T-helper 17 cell (primary cell): ENCODE measurements around the gene SH2D1A. TPM values are rescaled to one million over a fixed set of nuclear protein-coding genes. Genes with fewer than 3 reads are reported as not detected.

Experiments used
- ATAC-seq: fragments of 150-1000 bp; cut with Tn5 transposase; 2 replicates; pipeline ENCODE4 v1.10.0; 2021; ENCODE audit warnings: mild to moderate bottlenecking, moderate library complexity
- DNase-seq, 3 donors: peaks; one replicate each; pipeline versions ENCODE4 v3.0.0 to v3.0.0-alpha.2; 2020 to 2021
- H3K9me3 ChIP-seq: one replicate; pipeline ENCODE4 v1.7.0; 2013; ENCODE audit warnings: low read length, mild to moderate bottlenecking; ENCODE audit not compliant: control insufficient read depth, poor library complexity, severe bottlenecking
- H3K27ac Mint-ChIP-seq: one replicate; pipeline ENCODE4 v1.8.0; 2022; ENCODE audit warnings: mild to moderate bottlenecking, moderate library complexity, mixed read lengths
- H3K27me3 Mint-ChIP-seq: one replicate; pipeline ENCODE4 v1.8.0; 2022; ENCODE audit warnings: mixed read lengths
- H3K36me3 Mint-ChIP-seq: one replicate; pipeline ENCODE4 v1.8.0; 2022; ENCODE audit warnings: low read depth, mixed read lengths
- H3K4me1 Mint-ChIP-seq: one replicate; pipeline ENCODE4 v1.8.0; 2022; ENCODE audit warnings: mild to moderate bottlenecking, mixed read lengths
- H3K4me3 Mint-ChIP-seq: one replicate; pipeline ENCODE4 v1.8.0; 2022; ENCODE audit warnings: mild to moderate bottlenecking, moderate library complexity, mixed read lengths
- total RNA-seq, 4 donors: library from RNA in 2 of 4; stranded (reverse) in 2 of 4; gene quantifications; one replicate each; pipeline ENCODE4 v1.2.3 and lab custom pipeline; 2022 to 2026

SH2D1A gene
- total RNA-seq, 2 donors from 2014 or later = 25.8 to 29.1 TPM

DNA sequence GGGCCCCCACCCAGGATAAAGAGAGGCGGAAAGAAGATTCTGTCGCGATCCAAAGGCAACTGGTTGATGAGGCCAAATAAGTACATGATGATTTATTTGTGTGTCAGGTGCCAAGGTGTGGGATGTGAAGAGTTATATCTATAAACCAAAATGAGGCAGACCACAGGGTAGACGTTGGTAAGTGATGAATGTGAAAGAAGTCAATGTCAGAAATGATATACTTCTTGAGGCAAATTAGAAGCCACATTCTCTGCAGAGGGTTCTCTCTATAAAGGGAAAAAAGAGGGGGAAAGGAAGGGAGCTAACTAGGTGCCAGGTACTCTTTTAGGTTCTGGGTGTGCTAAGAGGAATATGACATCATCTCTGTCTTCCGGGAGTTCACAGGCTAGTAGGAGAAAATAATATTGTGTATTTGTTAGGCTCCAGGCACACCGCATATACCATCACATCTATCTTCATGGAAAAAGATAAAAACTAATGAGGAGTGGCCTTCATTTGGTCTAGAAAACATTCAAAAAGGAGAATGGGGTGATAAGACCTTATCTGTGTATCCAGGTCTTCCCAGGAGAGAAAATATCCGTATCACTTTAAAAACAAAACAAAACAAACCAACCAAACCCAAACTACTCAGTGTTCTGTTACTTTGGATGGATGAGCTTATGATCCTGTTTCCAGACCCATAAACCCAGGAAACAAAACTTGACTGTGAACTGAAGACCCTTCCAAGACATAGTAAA, 4.8 kb upstream of the SH2D1A start:
- Mint-ChIP-seq H3K36me3 (no peaks in the 10 kb centered on the region), H3K4me3 (peak overlapping the region; percentile 69), H3K27ac (peak overlapping the region; percentile 87), H3K4me1 (peaks cover 23% of the 10 kb centered on the region), H3K27me3 (no peaks in the 10 kb centered on the region)
- no peaks in the 10 kb centered on the region for H3K9me3 ChIP-seq
- ATAC-seq (no peak), DNase-seq (no peak)

DNA sequence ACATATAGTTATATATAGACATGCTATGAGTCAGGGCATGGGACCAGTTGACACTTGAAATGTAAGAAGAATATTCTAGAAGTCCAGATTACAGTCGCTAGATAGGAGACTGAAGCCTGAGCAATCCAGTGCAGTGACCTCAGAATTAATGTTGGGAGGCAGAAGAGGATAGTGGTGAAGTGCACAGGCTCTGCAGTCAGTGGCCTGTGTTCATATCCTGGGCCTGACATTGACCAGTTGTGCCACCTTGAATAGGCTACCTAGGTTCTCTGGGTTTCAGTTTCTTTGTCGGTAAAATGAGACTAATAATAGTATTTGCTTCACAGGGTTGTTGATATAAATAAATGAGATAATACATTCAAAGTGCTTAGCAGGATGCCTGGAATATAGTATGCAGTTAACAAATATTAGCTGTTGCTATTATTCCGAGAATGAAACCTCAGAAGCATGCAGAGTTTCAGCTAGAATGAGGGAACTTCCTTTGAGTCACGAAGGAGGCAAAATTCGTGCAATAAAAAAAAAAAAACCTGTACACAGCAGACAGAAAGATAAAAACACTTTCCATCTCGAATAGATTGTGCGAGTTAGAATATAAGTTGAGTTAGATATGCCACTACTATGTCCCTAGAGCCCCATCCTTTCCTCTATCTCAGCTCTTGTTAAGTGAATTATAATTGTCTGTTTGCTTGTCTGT, 4.0 kb upstream of the SH2D1A start:
- ATAC-seq = no peak
- Mint-ChIP-seq H3K4me3 (peak overlapping the region; percentile 62), H3K27me3 (no peaks in the 10 kb centered on the region), H3K27ac (peak overlapping the region; percentile 87), H3K36me3 (no peaks in the 10 kb centered on the region), H3K4me1 (peaks cover 23% of the 10 kb centered on the region)
- no peaks in the 10 kb centered on the region for H3K9me3 ChIP-seq
- no peak for DNase-seq

DNA sequence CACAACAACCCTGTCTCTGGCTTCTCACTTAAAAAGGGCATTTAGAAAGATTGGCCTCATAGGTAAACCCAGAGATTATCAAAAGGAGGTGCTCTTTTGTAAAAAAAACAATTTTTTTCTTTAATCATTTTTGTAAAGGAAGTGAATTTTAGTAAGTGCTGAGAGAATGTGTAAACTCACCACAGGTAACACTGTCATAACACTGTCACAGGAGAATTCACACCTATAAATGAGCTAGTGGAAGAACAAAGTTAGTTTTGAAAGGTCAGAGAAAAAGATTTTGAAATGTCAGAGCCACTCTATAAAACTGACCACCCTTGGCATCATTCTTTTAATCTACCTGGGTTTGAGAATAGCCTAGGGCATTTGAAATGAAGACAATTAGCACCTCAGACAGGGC, 3.3 kb upstream of the SH2D1A start:
- H3K27ac Mint-ChIP-seq = peak overlapping the region; percentile 87
- peaks cover 23% of the 10 kb centered on the region for H3K4me1 Mint-ChIP-seq
- no peaks in the 10 kb centered on the region for H3K27me3 Mint-ChIP-seq
- ATAC-seq (peak; percentile 25), DNase-seq (no peak)
- H3K4me3 Mint-ChIP-seq = peak overlapping the region; percentile 3
- no peaks in the 10 kb centered on the region for H3K36me3 Mint-ChIP-seq
- H3K9me3 ChIP-seq = no peaks in the 10 kb centered on the region

DNA sequence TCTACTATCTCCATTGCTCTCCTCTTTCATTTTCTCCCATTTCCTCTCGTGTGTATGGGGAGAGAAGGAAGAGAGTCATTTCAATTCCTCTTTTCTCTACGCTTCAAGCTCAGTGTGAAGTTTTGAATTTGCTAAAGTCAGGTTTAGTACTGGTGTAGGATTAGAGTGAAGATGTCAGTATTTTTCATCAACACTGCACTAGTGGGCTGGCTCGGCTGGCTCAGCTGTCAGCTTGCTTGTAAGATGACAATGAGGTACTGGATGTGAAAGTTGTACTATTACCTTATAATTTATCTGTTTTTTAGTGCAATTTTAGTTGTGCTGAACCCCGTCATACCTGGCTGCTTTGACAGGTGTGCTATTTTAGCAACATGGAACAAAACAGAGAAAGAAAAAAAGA, 2.1 kb upstream of the SH2D1A start:
- peak overlapping the region; percentile 83 for H3K4me3 Mint-ChIP-seq
- H3K36me3 Mint-ChIP-seq = no peaks in the 10 kb centered on the region
- H3K4me1 Mint-ChIP-seq = peaks cover 28% of the 10 kb centered on the region
- no peaks in the 10 kb centered on the region for H3K9me3 ChIP-seq
- ATAC-seq (no peak), DNase-seq (no peak)
- H3K27me3 Mint-ChIP-seq = no peaks in the 10 kb centered on the region
- peak overlapping the region; percentile 87 for H3K27ac Mint-ChIP-seq

DNA sequence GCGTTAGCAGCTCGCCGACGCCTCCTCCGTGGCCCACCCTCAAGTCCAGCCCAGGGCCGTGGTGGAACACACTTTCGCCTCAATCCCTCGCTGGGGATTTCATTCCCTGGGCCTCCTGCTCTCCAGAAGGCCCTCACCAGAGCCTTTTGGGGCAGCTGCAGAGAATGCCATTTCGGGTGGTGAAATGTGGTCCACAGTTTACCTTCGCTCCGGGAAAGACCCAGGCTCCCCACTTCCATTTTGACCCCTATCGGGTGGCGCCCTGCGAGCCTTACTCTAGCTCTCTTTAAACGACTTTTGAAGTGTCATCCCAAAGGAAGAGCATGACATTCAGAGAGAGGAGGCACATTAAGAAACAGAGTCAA, 496 bp downstream of the SH2D1A start:
- DNase-seq = no peak
- Mint-ChIP-seq H3K4me1 (peaks cover 25% of the 10 kb centered on the region), H3K4me3 (peak overlapping the region; percentile 92), H3K27ac (peak overlapping the region; percentile 87), H3K27me3 (no peaks in the 10 kb centered on the region), H3K36me3 (no peaks in the 10 kb centered on the region)
- ATAC-seq = peak; percentile 22
- H3K9me3 ChIP-seq = no peaks in the 10 kb centered on the region

DNA sequence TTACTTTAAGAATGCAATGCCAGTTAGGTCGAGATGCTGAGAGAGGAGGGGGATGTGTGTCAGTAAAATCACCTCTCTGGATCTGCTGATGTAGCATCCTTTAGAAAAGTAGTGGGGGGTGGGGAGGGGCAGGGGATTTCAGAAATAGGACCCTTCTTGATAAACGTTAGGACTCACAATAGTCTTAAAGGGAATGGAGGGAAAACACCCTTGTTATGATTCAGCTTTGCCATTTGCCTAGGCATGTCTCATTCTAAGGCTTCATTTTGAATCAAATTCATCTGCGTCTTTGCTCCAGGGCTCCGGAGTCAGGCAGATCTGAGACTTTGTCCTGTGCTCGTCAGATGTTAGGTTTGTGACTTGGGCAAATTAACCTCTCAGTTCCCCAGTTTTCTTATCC, 879 bp downstream of the SH2D1A start:
- H3K27ac Mint-ChIP-seq = peak overlapping the region; percentile 87
- peaks cover 23% of the 10 kb centered on the region for H3K4me1 Mint-ChIP-seq
- H3K9me3 ChIP-seq = no peaks in the 10 kb centered on the region
- ATAC-seq = peak; percentile 40
- no peaks in the 10 kb centered on the region for H3K27me3 Mint-ChIP-seq
- DNase-seq = no peak
- peak overlapping the region; percentile 92 for H3K4me3 Mint-ChIP-seq
- no peaks in the 10 kb centered on the region for H3K36me3 Mint-ChIP-seq

DNA sequence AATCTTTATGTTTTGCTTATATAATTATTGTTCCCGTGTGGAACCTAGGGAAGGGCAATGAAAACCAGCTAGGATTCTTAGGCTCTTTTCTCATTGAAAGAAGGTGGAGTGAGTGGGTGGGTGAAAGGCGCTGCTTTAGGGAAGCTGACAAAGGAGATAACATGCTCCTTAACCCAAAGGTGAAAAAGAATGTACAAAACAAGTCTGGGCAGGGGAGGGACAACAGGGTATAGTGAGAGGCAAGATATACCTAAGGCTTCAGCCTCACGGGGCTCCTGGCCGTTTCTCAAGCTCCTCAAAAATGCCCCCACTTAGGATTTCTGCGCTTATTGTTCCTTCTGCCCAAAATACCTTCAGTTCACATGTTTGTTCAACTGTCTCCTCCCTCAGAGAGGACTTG, 1.8 kb downstream of the SH2D1A start:
- DNase-seq (no peak), ATAC-seq (no peak)
- Mint-ChIP-seq H3K4me1 (peaks cover 23% of the 10 kb centered on the region), H3K36me3 (no peaks in the 10 kb centered on the region), H3K27me3 (no peaks in the 10 kb centered on the region), H3K27ac (peak overlapping the region; percentile 87), H3K4me3 (peak overlapping the region; percentile 92)
- H3K9me3 ChIP-seq = no peaks in the 10 kb centered on the region

DNA sequence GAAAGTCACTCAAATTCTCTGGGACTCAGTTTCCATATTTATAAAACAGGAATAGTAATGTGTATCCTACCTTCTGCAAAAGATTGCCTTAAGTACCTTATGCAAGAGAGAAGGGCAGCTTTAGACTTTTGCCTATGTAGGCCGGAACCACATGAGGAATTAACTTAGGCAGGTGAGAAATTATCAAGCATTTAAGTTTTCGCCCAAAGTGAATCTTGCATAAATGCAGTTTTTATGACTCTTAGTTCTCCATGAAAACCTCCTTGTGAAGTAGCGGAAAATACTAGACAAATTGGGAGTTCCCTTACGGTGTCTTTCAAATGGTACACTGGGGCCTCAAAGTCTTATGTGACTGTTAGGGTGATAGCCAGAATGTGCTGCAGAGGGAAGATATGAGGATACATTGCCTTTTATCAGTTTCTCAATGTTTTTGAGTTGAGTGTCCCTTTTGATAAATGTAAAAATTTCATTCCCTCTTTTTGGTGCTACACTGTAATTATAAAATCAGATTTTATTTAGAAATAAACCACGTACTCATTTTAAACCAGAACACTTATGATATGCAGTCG, 2.6 kb downstream of the SH2D1A start:
- H3K9me3 ChIP-seq = no peaks in the 10 kb centered on the region
- no peaks in the 10 kb centered on the region for H3K27me3 Mint-ChIP-seq
- peaks cover 26% of the 10 kb centered on the region for H3K4me1 Mint-ChIP-seq
- no peaks in the 10 kb centered on the region for H3K36me3 Mint-ChIP-seq
- no peak for DNase-seq
- peak overlapping the region; percentile 87 for H3K27ac Mint-ChIP-seq
- H3K4me3 Mint-ChIP-seq = peak overlapping the region; percentile 92
- no peak for ATAC-seq

DNA sequence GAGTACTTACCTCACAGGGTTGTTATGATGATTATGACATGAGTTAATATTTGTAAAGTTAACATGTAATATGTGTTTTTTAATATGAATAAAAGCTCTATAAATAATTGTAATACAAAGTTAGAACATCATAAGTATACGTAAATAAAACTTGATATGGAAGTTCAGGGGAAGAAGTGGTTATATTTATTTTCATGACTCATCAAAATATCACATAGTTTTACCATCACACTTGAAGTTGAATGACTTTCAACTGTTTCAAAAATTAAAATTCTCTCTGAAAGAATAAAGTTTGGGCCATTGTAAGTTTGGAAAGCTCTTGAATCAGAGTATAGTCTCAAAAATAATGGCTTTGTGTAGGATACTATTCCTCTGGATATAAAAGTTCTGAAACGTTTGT, 8.3 kb downstream of the SH2D1A start:
- H3K9me3 ChIP-seq = no peaks in the 10 kb centered on the region
- no peaks in the 10 kb centered on the region for H3K36me3 Mint-ChIP-seq
- H3K4me3 Mint-ChIP-seq = no peak overlapping the region
- H3K4me1 Mint-ChIP-seq = peaks cover 39% of the 10 kb centered on the region
- ATAC-seq = no peak
- peak overlapping the region; percentile 74 for H3K27ac Mint-ChIP-seq
- DNase-seq = no peak
- H3K27me3 Mint-ChIP-seq = no peaks in the 10 kb centered on the region

DNA sequence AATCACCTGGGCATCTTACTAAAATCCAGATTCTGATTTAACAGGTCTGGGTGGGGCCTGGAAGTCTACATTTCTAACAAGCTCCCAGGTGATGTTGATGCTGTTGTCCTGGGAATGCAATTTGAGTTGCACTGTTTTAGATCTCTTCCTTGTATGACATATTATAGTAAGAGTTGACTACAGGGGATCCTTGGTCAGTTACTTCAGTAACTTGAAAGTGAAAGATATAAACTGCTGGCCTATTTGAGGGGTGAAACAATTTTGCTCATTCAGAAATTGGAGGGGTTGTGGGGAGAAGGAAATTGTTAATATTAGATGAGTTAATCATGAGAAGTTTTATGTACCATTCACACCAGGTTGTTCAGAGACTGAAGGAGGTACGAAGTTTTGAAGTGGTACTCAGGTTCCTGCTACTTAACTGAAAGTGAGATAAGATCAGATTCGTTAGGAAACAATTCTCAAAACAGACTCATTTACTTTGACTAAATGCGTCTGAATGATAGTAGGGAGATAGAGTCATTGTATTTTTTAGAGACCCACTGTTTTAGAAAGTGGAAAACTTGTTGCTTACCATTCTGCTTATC, 12.5 kb downstream of the SH2D1A start:
- peak; percentile 84 for ATAC-seq
- Mint-ChIP-seq H3K36me3 (peaks cover 2% of the 10 kb centered on the region), H3K4me1 (peaks cover 44% of the 10 kb centered on the region), H3K27me3 (no peaks in the 10 kb centered on the region), H3K4me3 (peak overlapping the region; percentile 82), H3K27ac (peak overlapping the region; percentile 92)
- H3K9me3 ChIP-seq = no peaks in the 10 kb centered on the region
- DNase-seq = no peak

DNA sequence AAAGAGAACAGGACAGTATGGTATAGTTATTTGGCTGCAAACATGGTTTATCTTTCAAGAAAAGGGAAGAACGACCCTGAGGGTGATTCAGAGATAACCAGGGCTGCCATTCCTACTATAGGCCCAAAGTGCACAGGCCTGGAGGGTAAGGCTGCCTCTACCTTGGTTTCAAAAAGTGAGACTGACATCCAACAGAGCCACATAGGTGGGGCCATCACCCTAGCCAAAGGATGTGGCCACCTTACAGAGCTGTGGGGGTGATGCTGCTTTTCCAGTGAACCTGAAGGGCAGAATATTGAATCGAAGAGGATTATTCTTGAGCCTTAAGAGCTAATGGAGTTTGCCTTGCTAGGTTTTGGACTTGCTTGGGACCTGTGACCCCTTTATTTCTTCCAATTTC, 15.7 kb downstream of the SH2D1A start:
- ATAC-seq (no peak), DNase-seq (no peak)
- H3K36me3 Mint-ChIP-seq = peaks cover 2% of the 10 kb centered on the region
- H3K9me3 ChIP-seq = no peaks in the 10 kb centered on the region
- H3K4me3 Mint-ChIP-seq = no peak overlapping the region
- peaks cover 36% of the 10 kb centered on the region for H3K4me1 Mint-ChIP-seq
- H3K27me3 Mint-ChIP-seq = no peaks in the 10 kb centered on the region
- H3K27ac Mint-ChIP-seq = peak overlapping the region; percentile 77

DNA sequence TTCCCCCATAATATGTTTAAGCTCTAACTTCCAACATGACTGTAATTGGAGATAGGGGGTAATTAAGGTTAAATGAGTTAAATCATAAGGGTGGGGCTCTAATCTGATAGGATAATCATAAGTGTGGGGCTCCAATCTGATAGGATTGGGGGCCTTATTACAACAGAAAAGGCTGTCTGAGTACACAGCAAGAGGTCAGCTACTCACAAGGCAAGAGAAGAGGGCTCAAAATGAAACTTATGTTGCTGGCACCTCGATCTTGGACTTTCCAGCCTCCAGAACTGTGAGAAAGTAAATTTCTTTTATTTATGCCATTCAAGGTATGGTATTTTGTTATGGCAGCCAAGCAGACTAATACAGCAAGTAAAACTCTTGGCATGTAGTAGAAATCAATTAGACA, 16.4 kb downstream of the SH2D1A start:
- peaks cover 2% of the 10 kb centered on the region for H3K36me3 Mint-ChIP-seq
- DNase-seq (no peak), ATAC-seq (no peak)
- peaks cover 31% of the 10 kb centered on the region for H3K4me1 Mint-ChIP-seq
- H3K27ac Mint-ChIP-seq = peak overlapping the region; percentile 77
- no peaks in the 10 kb centered on the region for H3K27me3 Mint-ChIP-seq
- no peaks in the 10 kb centered on the region for H3K9me3 ChIP-seq
- H3K4me3 Mint-ChIP-seq = no peak overlapping the region

DNA sequence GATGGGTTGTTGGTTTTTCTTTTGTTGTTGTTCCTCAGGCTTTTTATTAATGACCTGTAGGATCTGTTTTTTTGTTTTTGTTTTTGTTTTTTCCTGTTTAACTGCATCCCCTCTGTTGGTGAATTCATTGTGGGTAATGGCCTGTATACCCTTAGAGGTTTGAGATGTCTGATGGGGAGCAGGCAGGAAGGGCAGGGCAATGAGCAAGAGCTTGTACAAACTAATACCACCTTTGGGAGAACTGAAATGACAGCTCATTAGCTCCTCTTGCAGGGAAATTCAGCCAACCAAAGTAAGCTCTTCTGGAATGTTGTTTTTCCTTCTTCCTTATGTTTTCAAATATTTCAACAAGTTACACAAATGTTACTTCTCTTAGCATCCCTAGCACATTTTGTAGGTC, 23.4 kb downstream of the SH2D1A start:
- no peaks in the 10 kb centered on the region for H3K9me3 ChIP-seq
- no peak for ATAC-seq
- H3K36me3 Mint-ChIP-seq = peaks cover 2% of the 10 kb centered on the region
- no peaks in the 10 kb centered on the region for H3K27me3 Mint-ChIP-seq
- no peak overlapping the region for H3K4me3 Mint-ChIP-seq
- no peak overlapping the region for H3K27ac Mint-ChIP-seq
- H3K4me1 Mint-ChIP-seq = peaks cover 12% of the 10 kb centered on the region
- DNase-seq = no peak
